GOT3 (cell line): Measurements from ENCODE around the gene IGDCC3.

Experiments used
- DNase-seq: peaks from one replicate; lab custom pipeline; 2025; ENCODE audit warnings: mixed read lengths; lab: John Stamatoyannopoulos, UW

Gene IGDCC3

DNA sequence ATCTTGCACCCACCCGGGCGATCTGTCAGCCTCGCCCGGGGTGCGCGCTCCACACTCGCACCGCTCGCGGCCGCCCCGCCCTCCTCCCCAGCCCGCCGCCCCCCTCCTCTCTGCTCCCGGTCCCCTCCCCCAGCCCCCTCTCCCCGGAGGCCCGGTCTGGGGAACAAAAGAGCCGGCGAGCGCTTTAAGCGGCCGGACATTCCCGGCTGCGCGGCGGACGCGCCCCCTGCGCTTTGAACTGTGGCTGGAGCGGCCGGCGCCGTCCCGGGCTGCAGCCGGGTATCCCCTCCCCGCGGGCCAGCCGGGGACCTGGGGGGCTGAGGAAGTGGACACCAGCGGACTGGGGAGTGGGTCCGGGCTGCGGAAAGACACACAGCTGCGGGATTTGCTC is at the start of gene IGDCC3:
IGDCC3 (minus strand) TSS at position 27 of the 391 bp plus-strand sequence. CDS start 214 bp downstream, outside the sequence.
- no peak for DNase-seq

DNA sequence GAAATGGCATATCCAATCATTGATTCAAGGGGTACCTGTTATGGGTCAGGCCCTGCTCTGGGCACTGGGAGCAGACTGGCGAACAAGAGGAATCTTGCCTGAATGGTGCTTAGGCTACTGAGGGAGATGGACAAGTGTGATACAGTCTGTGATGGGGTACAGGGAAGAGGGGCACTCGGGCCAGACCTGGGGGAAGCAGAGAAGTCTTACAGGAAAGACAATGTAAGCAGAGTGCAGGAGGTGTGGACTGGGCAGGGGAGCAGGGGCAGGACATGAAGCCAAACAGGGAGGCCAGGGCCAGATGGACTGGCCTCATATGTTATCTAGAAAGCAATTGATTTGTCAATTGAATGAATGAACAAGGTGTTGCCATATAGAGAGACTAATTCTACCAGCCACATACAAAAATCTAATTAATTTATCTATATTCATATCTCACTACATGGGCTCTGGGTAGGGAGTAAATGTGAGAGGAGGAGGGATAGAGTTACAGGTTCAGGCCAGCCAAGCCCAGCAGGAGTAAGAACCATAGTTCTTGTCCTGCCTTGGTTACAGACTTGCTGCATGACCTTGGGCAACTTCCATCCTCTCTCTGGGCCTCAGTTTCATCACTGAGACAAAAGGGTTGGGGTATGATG is 48.5 kb upstream of the IGDCC3 start:
- no peak for DNase-seq

DNA sequence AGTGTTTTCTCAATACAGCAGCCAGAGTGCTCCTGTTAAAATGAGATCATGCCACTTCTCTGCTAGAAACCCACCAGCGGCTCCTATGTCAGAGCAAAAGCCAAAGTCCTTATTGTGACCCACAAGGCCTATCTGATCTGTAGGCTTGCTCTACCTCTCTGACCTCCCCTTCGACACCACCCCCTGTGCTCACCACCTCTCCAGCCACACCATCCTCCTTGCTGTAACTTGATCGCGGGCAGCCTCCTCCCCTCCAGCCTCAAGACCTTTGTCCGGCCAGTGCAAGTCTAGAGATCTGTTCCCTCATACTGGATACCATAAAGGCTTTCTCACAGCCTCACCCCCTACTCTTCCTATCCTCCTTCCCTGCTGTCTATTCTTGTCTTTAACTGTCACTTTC is 46.9 kb upstream of the IGDCC3 start:
- DNase-seq = no peak

DNA sequence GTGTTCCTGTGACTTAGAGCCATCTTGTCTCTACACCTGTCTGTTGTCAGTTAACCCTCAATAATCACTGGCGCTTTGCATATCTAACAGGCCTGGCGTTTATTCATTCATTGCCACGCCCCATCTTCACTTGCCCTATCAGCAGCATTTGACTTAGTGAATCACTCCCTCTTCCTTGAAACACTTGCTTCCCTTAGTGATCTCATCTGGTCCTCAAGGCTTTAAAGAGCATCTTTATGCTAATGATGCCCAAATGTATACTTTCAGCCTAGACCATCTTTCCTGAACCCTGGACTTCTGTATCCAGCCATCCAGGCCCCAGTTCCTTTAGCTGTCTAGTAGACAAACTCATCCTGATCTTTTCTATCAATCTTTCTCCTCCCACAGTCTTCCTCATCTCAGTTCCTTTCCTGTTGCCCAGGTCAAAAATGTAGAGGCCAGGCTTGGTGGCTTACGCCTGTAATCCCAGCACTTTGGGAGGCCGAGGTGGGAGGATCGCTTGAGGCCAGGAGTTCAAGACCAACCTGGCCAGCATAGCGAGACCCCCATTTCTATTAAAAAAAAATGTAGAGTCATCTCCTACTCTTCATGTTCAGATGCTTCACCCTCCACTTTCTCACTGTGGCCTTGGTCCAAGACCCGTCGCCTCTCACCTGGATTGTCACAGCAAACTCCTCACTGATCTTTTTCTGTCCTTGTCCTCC is 46.3 kb upstream of the IGDCC3 start:
- no peak for DNase-seq

DNA sequence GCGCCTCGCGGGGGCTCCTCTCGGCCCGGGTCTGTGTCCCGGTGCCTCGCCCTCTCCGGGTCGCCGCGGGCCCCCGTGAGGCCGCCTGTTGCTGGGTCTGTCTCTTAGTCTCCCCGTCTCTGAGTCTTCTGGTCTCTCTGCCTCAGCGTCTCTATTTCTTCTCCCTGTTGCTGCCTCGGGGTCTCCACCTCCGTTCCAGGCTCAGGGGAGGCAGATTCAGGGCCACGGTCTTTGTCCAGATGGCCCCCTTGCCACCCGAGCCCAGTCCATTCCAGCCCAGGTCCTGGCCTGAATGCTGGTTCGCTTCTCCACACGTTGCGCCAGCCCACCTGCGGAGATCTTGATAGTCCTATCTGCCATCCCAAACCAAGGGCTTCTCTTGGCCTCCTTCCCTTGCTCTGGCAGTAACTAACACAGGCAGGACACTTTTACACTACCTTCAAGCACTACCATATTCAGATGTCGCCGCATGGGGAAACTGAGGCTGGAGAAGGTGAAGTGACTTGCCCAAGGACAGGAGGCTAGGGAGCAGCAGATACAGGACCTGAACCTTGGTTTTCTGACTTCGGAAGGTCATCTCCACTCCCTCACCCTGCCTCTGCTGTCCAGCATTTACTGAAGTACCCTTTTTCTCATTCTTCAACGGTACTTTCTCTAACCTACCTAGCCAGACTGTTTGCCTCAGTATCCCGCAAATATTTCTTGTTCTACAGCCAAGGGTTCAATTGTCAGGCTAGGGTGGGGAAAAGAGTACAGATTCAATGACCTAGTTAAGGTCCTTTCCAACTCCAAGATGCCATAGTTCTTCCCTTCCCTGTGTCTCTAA is 45.6 kb upstream of the IGDCC3 start:
- DNase-seq = no peak

DNA sequence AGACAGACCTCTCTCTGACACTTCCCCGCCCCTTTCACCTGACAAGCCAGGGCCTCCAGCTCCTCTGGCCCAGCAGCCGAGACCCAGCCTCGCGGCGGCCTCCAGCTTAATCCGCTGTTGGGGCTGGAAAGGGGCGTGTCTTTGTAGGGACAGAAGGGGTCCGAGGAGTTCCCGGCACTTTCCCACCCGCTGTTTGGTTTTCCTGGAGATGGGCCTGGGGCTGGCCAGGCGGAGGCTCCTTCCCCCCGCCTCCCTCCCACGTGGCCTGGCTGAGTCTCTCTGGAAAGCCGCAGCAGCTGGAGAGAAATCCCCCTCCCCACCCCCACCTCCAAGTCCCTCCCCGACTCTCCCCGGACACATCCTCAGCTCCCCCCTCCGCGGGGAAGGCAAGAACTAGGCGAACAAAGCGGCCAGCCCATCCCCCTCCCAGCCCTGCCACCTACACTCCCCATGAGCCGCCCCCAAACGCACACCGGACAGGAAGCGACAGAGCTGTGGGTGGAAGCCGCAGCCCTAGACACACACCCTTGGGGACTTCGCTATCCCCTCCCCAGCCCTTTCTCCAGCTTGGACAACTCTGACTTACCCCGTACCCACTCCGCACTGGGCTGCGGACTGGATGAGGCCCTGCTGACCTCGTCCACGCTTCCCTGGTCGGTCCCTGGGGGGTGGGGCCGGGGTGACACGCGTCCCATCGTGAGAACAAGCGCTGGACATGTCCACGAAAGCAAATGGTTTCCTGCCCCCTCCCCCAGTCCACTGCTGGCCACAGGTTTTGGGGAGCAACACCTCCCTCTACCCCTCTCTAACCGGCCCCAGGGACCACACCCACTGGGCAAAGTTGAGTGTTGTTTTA is 43.8 kb upstream of the IGDCC3 start:
- DNase-seq = no peak

DNA sequence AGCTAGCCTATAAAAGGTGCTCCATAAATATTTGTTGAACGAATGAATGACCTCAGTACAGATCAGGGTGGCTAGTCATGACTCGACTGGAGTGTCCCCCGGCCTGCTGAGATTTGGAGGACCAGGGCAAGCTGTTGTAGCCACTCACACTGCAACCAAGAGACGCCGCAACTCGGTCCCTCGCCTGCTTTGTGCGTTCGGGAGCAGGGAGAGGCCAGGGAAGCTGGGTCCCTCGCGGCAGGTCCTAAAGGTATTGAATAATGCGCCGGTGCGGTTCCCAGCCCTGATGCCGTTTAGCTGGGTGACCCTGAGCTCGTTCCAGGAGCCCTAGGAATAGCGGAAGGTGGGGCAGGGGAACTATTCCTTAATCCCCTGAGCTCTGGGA is 43.2 kb upstream of the IGDCC3 start:
- no peak for DNase-seq

DNA sequence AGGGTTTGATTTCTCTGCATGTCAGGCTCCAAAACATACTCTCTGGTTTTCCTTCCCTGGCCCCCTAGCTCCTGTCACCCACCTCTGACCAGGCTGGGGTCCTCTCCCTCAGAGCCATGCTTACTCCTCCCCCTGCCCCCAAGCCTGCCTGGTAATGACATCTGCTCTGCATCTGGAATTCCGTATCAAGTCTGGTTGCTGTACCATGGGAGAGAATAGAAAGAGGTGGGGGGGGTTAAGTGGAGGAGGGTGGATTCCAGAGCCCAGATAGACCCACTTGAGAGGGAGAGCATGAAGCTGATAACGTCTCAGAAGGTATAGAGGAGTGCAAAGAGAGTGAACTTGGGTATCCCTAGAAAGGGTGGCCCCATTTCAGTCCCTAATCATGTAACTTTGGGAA is 40.8 kb upstream of the IGDCC3 start:
- DNase-seq = no peak

DNA sequence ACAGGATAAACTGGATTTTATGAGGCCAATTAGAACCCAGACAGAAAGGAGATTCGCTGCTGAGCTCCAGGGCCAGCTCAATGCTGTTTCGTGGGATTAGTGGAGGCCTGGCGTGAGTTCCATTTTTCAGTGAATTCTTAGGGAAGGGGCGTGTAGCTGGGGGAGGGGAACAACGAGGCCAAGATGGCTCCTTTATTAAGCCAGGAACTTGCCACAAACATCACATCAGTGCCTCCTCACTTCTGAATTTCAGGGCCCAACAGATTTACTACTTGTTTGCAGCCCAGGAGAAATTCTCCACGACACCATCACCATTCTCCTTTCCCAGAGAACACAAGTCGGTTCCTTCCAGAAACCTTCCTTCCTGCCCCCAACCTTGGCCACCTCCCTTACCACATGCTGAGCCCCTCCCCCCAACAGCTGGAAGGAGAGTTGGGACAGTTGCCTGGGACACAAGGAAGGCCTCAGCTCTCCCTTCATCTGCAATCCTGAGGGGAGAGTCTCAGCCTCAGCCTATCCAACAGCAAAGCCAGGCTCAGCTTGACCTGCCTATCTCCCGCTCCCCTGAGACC is 39.1 kb upstream of the IGDCC3 start:
- DNase-seq = no peak

DNA sequence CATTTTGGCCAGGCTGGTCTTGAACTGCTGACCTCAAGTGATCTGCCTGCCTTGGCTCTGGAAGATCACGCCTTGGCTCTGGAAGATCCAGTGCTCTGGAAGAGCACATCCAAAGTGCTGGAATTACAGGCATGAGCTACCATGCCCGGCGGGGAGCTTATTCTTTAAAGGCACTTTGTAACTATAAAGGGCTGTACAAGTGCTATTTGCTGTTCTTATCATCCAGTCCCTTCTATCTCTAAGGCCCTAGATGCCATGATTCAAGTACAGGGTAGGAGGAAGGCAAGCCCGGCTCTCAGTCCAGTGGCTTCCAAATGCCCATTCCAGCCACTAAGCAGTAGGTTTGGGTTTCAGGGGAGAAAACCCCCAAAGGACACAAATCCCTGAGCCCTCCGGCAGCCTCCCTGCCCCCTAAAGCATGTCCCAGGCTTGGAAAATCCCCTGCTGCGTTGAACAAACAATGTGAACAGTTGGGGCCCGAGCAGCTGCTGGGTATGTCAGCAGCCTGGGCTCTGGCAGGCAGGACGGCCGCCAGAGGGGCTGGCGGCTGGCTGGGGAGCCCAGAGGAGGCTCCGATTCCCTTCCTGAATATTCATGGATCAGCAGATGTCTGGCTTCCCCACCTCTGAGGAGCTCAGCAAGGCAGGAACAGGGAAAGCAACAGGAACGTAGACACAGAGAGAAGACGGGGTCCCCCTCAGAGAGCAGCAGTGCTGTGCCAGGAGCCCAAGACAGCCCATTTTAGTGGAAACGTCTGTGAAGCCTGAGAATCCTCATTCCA is 37.2 kb upstream of the IGDCC3 start:
- no peak for DNase-seq

DNA sequence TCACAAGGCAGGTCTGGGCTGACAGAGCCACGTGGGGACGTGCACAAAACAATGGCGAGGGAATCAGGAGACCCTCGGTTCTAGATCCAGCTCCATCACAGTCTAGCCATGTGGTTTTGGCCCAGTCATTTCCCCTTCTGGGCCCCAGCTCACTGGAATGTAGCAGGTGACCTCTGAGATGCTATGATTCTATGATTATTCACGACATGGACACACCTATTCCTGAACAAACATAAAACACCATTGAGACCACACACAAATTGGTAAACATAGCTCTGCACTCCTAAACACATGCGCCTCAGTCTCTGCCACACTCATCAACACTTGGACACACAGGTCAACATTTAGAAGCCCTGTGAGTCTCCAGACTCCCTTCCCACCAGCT is 36.0 kb upstream of the IGDCC3 start:
- no peak for DNase-seq

DNA sequence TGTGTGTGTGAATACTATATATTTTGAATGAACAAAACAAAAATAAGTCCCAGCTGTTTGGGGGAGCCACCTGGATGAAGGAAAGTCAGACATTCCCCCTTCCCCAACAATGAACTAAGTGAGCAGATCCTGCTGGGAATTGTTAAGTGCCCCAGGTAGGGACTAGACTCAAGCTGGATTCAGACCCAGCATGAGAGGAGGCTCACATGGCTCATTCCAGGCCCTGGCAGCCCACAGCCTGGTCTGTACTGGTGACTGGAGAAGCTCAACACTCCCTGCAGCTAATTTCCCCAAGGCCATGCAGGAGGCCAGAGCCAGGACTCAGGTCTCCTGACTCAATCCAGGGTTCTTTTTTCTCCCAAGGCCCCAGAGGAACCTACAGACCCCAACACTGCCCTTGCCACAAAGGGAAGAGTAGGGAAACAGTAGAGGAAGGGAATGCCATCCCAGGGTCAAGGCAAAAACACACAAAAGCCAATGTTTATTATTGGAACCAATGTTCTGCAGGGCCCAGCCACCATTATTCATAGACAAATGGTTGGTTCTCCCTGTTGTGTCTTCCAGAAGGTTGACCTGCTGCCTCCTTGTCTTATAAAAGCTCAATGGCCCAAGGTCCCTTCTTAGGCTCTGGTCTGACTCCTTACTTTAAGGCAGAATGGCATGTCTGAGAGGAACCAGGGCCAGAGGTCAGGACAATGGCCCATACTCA is 35.4 kb upstream of the IGDCC3 start:
- no peak for DNase-seq

DNA sequence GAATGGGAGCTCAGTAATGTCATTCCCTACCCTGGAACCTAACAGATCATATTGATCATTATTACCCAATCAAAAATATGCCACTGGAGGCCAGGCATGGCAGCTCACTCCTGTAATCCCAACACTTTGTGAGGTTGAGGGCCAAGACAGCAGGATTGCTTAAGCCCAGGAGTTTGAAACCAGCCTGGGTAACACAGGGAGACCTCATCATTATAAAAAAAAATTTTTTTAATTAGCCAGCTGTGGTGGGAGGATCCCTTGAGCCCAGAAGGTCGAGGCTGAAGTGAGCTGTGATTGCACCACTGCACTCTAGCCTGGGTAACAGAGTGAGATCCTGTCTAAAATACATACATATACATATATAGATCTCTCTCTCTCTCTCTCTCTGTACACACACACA is 34.8 kb upstream of the IGDCC3 start:
- DNase-seq = no peak

DNA sequence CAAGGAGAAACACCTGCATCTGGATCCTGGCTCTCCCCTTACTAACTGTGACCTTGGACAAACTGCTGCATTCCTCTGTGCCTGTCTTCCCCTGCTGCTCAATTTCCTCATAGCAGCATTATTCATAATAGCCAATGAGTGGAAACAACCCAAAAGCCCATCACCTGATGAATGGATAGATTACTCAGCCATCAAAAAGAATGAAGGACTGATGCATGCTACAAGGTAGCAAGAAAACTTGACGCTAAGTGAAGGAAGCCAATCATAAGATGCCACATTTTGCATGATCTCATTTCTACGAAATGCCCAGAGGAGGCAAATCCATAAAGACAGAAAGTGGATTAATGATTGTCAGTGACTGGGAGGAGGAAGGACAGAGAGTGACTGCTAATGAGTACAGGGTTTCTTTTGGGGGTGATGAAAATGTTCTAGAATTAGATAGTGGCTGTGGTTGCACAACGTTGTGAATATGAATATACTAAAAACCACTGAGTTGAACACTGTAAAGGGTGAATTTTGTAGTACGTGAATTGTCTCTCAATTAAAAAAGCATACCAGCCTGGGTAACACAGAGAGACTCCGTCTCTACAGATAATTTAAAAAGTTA is 33.8 kb upstream of the IGDCC3 start:
- DNase-seq = no peak

DNA sequence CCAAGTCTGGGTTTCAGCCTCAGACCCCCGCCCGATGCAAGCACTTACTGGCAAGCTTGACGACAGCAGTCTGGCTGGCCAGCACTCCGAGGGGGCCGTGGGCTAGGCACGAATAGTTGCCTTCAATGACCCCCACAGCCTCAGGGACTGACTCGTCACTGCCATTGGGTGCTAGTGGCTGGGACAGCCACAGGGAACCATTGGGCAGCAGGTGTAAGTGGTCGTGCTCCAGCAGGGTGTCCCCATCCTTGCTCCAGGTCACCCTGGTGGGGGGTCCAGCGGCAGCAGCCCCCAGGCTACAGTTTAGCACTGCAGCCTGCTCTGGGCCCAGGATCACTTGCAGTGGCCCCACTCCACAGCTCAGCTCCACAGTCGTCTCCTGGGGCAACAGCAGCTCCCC is 33.2 kb upstream of the IGDCC3 start:
- no peak for DNase-seq

DNA sequence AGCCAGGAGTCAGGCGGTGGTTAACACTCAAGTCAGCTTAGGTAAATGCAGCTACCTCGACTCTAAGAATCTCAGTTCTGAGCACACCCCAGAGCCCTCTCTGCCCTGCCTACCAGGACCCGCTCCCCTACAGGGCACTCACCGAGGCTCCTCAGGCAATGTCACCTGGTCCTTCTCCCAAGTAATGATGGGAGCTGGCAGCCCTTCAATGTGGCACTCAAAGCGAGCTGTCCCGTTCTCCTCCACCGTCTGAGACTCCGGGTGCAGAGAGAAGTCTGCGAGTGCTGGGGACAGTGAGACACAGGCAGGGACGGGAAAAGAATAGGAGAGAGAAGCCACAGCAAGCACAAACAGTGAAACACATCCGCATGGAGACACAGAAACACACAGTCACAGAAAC is 32.2 kb upstream of the IGDCC3 start:
- DNase-seq = no peak

DNA sequence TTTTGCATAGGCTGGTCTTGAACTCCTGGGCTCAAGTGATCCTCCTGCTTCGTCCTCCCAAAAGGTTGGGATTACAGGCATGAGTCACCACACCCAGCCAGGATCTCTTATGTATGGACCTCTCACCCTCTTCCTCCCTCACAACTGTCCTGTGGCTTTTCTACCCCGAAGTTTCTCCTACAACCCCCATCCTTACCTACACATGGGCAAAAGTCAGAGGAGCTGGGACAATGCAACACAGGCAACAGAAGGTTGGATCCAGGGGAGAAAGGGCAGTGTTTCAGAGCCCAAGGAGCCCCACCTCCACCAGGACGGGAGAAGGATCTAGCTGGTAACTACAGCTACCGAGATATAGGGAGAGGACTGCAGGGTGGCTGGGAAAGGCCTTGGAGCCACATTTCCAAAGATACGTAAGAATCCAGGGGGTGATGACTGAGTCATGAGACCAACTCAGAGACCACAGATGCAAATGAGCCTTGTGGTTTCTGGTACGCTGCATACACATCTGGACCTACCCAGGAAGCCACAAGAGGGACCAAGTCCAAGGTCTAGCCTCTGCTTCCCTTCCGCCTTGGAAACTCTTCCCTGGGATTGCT is 31.3 kb upstream of the IGDCC3 start:
- no peak for DNase-seq

DNA sequence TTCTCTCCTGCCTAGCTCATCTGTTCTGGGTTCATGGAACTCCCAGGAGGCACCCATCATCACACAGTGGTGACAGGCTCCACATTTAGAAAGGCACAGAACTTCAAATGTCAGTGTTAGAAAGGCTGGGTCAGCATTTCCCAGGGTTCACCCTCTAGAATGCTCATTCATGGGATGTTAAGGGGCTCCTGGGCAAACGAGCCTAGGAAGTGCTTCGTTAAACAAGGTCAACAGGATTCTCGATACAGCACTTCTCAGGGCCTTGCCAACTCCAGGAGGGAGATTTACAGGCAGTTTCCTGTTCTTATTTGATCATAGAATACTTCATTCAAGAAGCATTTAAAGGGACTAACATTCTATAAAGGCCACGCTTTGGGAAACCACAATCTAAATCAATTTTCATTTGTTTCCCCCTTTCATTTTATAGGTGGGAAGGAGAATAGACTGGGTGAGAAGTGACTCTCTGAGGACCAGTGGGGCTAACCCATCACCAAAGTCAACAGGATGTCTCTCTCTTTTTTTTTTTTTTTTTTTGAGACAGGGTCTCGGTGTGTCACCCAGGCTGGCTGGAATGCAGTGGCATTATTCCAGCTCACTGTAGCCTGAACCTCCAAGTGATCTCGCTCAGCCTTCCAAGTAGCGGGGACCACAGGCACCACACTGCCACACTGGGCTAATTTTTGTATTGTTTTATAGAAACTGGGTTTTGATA is 30.7 kb upstream of the IGDCC3 start:
- no peak for DNase-seq

DNA sequence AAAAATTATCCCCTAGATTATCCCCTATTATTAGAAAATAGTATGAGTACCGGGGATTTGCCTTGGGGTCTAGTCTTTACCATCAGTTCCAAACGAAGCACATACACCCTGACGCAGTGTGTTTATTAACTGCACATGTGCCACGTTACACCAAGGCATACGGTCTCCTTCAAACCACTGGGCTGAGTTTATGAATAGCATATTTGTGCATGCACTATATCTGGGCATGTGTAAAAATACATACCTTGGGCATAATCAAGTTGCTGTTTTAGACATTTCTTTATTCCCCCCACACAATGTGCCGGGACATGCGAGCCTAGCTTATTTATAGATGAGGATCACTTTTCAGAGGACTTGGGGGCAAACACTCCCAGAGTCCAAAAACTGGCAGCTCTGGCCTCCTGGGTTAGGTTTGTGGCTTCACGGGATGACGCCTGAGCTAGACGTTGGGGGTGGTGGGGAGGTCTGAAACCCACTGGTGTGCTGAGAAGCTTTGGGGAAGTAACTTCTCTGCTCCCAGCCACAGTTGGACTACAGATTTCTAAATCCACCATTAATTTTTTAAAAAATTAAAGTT is 28.7 kb upstream of the IGDCC3 start:
- DNase-seq = no peak
